Tongue (tissue), 2 donors: ENCODE data around the gene PSMD5. TPM values are rescaled to one million over a fixed set of nuclear protein-coding genes. Genes with fewer than 3 reads are reported as not detected.

Experiments used
- DNase-seq: peaks from one replicate; pipeline ENCODE4 v3.0.0-alpha.2; 2015
- total RNA-seq: library from RNA; depleted of rRNA; stranded (reverse); fragments of >200 nt; gene quantifications from one replicate; pipeline ENCODE4 v1.2.3, GENCODE V29; 2014

Gene PSMD5
- total RNA-seq, 1 donor from 2014 or later: 24.1 TPM

DNA sequence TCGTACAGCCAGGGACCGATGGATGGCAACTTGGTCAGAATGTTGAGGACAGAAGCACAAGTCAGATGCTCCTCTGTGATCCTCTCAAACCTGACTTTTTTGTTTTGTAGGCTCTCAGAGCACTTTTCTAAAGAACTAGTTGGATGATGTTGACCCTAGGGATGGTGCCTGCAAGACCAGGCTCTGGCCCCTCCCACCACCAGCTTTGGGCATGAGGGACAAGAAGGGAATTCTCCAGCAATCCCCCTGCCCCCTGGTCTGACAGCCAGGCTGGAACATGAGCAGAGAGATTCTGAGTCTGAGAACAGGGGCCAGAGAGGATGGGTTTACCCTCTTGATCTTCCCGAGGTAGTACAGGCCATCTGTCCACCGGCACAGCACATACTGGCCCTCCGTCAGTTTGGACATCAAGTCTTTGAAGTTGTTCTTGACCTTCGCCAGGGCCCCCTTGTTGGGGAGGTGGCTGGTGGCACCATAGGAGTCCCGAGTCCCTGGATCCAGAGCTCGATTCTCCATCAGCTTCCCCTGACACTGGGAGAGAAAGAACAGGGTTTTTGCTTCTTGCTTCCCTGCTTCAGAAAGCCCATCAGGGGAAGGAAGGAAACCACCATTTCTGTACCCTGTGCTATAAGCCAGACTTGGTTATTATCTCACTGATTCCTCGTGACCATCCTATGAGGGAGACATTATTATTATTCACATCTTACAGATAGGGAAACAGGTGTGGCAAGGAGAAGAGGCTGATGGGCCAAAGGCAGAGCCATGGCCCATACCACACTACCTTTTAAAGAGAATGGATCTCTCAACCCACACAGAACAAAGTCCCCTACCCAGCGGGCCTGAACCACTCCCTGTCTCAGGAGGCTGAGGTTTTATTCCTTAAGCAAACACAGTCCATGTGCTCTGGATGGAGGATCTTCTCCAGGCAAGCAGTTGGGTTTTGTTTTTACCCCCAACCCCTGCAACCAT, 31.8 kb upstream of the PSMD5 start:
- no peak for DNase-seq

GRCh38 chr9:120873512-120873911, 30.8 kb upstream of the PSMD5 start:
- DNase-seq: no peak

DNA sequence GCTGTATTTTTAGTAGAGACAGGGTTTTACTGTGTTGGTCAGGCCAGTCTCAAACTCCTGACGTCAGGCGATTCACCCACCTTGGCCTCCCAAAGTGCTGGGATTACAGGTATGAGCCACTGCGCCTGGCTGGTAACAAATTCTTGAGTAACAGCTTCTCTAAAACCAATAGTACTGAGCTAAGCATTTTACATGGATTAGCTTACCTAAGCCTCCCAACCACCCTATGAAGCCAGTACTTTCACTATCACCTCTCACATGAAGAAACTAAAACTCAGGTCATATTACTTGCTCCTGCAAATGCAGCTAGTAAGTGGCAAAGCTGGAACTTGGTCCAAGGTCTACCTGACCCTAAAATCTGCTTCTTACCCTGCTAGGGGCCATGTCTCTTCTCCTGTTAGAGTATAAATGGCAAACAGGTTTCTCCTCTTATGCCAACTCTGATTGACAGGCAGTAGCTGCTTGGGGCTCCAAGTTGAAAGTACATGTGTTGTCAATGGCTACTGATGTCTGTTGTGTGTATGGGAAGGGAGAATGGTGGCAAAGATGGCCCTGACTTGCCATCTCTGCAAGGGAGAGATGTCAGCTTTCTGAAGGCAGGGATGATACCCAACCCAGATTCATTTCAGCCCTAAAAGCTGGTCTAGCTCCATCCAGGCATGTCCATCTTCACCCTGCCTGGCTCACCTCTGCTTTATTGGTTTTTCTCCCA, 30.2 kb upstream of the PSMD5 start:
- DNase-seq: no peak

DNA sequence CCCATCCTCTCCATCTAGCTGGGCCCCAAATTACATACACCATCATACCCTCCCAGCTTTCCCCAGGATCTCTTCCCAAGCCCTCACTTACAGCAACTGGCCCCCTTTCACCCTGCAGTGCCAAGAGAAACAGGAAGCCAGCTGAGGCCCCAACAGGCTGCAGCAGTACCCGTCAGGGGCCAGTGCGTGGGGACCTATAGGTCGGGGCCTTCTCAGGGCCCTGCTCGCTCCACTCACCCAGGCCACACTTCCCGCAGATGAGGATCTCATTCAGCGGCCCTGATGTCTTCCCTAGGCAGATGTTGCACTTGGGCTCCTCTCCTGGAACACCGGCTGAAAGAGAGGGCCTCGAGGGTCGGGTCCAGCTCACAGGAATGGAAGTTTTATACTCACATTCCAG, 27.5 kb upstream of the PSMD5 start:
- no peak for DNase-seq

GRCh38 chr9:120869726-120870125, 27.0 kb upstream of the PSMD5 start:
- no peak for DNase-seq

DNA sequence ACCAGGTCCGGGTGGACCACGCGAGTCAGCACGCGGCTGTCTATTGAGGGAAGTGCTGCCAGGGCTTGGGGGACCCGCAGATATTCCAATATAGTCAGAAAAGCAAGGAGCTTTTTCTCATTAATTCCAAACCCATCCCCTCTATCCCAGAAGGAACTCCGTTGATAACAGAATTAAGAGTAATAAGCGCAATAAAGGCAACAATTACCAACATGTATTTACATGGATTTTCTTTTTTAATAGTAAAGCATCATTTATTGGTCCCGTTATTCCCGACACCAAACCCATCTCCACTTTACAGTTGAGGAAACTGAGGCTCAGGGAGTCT, 26.6 kb upstream of the PSMD5 start:
- no peak for DNase-seq

DNA sequence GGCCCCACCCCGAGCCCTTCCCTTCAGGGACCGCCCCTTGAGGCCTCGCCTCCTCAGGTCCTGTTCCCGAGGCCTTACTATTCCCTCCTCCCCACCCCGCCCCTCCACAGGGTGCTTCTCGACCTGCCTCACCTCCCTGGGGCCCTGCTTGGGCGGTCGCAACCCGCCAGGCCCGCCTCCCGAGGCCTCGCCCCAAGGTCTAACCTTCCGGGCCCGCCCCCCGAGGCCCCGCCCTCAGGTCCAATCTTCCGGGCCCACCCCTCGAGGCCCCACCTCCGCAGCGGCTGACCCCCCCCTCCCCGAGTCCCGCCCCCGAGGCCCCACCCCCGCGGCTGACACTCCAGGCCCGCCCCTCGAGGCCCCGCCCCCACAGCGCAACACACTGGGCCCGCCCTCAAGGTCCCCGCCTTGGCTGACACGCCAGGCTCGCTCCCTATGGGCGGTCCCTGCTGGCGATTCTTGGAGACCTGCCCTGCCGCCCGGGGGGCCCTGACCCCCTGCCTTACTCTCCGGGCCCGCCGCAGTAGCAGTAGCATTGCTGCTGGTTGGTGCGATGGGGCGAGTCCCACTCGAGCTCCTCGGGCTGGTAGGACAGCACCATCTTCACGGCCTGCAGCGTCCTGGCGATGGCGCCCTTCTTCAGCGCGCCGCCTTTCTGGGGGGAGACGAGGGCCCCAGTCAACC, 26.1 kb upstream of the PSMD5 start:
- peak; percentile 96 for DNase-seq

- no peak for DNase-seq
Observed at GRCh38 chr9:120868339-120868675, 25.6 kb upstream of the PSMD5 start.

DNA sequence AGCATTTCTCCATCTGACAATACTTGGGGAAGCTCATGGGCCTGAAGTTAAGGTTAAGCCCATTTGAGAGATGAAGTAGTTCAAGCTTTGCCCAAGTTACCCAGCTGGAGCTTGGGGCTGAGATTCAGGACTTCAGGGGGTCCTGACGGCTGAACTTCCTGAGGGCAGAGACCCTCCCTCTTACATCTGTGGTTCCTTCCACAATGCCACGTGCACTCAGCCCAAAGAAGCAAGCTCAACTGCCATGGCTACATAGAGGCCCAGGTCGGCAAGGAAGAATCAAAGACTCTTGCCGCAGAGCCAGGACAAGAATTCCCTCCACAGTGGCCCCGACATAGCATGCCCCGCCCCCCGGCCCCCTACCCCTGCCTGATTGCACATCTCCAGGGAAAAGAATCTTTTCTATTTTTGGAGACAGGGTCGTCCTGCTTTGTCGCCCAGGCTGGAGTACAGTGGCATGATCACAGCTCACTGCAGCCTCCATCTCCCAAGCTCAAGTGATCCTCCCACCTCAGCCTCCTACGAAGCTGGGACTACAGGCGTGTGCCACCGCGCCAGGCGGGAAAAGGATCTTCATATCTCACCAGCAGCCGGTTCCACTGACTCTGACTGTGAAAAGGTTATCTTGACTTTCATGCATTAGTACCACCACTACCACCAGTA, 25.1 kb upstream of the PSMD5 start:
- DNase-seq: no peak

DNA sequence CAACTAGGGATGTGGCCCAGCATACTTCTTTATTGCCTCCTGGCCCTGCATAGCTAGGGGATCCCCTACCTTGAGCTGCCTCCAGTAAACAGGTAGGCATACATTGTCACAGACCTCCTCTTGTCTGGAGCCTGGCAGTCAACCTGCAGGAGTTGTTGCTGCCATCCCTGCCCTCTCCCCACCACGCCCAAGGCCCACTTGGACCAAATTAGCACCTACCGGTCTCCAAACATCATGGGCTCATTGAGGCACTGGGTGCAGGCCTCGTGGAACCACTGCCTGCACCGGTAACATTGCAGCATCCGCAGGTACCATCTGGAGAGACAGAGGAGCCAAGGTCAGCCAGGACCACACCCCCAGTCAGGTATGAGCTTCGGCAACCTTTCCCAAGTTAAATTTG, 23.9 kb upstream of the PSMD5 start:
- DNase-seq: no peak

DNA sequence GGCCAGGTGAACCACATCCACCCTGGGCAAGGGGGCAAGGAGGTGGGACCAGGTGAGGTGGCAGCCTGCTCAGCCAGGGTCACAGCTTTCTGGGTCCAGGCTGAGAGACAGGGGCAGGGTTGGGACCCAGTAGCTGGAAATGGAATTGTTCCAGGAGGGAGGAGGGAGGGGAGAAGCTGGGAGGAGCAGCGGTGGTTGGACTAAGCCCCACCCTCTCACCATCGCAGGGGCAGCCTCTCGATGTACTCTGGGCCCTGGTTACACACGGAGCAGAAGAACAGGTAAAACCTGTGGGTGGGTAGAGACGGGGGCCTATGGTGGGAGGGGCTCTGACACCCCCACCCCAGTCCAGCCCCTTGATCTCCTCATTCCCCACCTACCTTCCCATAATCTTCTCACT, 23.1 kb upstream of the PSMD5 start:
- DNase-seq: no peak

DNA sequence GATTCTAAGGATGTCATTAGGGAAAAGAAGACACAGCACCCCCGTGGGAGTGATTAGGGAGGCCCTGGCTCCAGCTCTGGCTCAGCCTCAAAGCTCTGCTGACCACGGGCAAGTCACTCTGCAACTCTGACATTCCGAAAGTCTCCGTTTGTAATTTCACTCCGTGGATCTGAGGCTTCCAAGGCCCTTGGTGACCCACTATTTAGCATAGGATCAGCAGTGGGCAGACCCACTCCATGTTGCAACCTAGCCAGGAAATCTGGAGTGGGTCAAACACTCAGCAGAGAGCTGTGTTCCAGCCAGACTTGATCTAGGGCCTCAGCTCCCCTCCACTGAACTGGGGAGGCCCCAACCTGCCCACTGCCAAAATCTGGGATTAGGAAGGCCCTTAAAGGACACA, 22.5 kb upstream of the PSMD5 start:
- DNase-seq: no peak

DNA sequence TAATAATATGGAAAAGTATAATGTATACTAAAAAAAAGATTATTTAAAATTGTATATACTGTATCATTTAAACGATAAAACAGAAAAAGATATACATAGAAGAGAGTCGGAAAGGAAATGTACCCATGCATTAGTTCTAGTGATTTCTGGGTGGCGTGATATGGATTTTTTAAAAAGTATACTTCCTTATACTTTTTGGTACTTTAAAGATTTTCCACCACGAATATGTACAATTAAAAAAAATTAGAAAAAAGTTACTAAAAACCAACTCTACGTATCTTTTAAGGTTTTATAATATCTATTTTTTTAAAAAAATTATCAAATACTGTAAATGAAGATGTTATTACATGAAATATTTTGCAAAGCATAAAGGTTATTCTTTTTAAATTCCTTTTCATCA, 22.0 kb upstream of the PSMD5 start:
- no peak for DNase-seq

DNA sequence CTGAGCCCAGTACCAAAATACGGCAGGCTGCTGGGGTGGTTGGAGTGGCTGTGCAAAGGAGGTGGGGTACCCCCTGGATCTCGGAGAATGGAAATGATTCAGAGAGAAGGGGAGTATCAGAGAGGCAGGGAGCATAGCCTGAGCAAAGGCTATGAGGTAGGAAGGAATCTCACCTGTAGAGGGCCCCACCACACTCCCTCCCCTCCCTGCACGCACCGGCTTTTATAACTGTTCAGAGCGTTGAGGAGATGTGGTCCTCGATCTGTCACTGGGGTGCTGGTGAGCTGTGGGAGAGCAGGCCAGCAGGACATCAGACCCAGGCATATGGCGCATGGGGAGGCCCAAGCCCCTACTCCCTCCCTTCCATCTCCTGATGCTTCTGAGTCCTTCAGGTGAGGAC, 21.1 kb upstream of the PSMD5 start:
- no peak for DNase-seq

DNA sequence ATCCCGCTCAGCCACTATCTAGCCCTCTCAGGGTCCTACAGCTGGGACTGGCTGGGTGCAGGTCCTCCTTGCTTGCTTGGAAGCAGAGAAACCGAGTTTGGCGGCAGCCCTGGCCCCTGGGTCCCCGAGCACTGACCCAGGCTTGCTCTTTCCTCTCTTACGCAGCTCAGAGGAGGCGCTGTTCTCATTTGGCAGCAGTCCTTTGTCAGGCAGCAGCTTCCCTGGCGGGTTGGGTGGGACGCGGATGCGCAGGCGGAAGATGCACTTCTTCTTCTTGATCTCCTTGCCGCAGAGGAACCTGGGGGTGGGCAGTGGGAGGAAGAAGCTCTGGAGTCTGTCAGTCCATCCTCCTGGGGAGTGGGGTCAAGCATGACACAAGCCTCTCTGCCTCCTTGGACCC, 19.7 kb upstream of the PSMD5 start:
- DNase-seq: no peak

- no peak for DNase-seq
Observed at GRCh38 chr9:120861935-120862334, 19.2 kb upstream of the PSMD5 start.

DNA sequence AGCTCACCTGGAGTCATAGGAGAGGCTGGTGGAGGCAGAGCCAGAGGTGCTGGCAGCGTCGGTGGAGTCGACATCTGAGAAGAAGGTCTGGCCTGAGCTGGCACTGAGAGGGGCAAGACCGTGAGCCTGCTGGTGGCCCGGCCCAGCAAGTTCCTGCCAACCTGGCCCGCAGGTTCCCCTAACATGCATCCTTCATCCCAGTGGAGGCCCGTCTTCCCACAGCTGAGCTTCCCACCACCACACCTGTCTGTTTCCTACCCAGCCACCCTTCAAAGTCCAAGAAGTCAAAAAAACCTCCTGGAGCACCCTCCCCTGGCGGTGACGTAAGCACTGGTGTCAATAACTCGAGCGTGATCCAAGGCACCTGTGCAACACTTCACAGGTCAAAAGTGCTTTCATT, 17.4 kb upstream of the PSMD5 start:
- DNase-seq: no peak

DNA sequence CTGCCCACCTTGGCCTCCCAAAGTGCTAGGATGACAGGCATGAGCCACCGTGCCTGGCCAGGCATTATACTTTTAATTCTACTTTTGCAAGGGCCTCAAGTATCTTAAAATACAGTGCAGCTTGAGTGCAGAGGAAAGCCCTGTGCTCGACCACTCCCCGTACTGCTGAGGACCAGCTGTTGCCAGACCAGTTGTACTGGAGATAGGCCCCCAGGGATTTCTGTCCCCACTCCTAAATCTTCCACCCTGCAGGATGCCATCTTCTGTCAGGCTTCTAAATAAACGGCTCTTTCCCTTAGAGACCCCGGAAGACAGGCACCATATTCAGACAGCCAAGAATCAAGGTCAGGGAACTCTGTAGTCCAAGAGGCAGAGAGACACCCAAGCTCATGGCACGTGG, 16.6 kb upstream of the PSMD5 start:
- DNase-seq: no peak

DNA sequence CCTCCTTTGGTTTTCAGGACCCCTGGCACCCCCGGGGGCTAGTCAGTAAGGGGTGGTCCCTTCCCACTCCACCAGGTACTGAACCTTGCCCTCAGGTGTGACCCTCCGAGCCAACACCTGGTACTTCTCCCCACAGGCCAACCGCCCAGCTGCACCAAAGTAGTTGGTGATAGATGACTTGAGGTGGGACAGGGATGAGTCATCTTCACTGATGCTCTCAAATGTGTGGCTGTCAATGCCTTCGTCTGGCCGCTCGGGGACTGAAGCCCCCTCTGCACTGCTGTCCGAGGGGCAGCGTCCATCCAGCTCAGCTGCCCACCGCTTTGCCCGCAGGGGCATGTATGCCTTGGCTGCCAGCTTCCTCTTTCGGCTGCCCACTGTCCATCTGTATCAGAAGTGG, 15.2 kb upstream of the PSMD5 start:
- DNase-seq: no peak

GRCh38 chr9:120857481-120857880, 14.8 kb upstream of the PSMD5 start:
- no peak for DNase-seq

DNA sequence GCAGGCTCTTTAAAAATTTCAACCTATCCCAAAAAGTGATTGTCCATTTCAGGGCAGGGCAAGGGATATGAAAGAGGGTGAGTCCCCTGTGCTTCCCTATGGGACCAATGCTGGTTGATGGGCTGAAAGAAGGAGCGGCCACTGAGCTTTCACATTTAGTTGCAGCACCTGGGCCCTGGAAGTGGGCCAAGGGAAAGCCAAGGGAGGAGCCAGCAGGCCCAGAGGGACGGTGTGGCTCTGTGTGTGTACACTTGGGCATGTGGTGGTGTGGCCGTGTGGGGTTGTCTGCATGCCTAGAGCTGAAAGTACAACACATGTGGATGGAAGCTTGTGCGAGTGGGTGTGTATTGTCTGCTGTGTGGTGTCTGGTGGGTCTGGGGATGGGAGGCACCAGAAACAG, 14.0 kb upstream of the PSMD5 start:
- no peak for DNase-seq

DNA sequence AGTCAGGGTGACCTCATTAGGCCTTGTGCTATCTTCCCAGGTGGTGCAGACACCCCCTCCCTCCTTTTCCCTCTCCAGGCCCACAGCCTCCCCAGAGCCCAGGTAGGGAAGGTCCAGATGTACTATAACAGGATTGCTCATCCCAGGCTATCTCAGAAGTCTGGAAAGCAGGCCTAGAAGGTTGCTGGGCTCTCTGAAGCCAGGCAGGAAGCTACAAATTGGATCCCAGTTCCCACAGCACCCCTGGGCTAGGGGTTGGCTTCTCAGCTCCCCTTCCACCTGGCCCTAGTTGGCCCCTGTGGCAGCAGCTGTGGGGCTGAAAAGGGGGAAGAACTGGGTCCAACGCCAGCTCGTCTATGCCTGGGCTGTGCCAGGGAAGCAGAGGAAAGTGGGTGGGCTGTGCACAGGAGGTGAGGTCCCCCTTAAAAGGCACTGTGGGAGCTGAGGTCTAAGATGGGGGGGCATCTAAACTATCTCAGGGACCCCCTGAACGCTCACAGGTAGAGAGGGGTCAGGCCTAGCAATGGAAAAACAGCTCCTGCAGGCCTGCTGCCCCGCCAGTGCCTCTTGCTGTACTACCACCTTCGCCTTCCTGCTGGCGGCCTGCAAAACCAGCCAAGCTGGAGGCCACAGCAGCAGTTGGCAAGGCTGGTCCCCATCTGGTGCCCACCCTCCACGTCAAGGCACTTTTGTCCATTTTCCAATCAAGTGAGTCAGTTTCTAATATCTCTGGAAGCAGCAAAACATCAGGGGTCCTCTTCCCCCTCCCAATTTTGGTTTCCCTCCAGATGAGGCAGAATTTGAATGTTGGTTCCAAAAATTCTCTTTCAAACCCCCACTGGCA, 13.3 kb upstream of the PSMD5 start:
- DNase-seq: no peak
